K562 (cell line): ENCODE data around the gene ACACB. TPM values are rescaled to one million over a fixed set of nuclear protein-coding genes. Genes with fewer than 3 reads are reported as not detected.

Source experiments
- ATAC-seq: fragments of 200-7000 bp; cut with Tn5 transposase; 3 replicates; pipeline ENCODE4 v1.9.1; 2020; ENCODE audit warnings: moderate library complexity
- BruUV-seq: library from RNA; stranded (reverse); fragments of 400-500 nt; replicated peaks from 2 replicates; lab custom pipeline; 2021; lab: Mats Ljungman, UMichigan
- CTCF ChIA-PET: fragments of 300-600 bp; formaldehyde crosslinking; extraction: SDS; loops from one replicate; lab custom pipeline; 2021; ENCODE audit warnings: low intra/inter-chr PET ratio; lab: Yijun Ruan, JAX
- POLR2A ChIA-PET: fragments of 300-600, 350-650 bp; sonication (Branson Sonifier 250); formaldehyde crosslinking; extraction: SDS; loops from one replicate; lab custom pipeline; 2021; ENCODE audit warnings: antibody characterized with exemption, inconsistent platforms; lab: Yijun Ruan, JAX
- DNase-seq, 4 experiments: peaks; one replicate each; pipeline versions ENCODE4 v3.0.0 to v3.0.0-alpha.2; 2011 to 2018; ENCODE audit warnings: low spot score in 3 of 4, mixed read lengths in 3 of 4; ENCODE audit errors: extremely low read depth in 1 of 4
- FAIRE-seq: peaks from 2 replicates; lab custom pipeline; 2011; peaks lifted over from hg19 to GRCh38; lab: Jason Lieb, UNC
- H2AFZ ChIP-seq: 2 replicates; pipeline ENCODE4 v1.6.0; 2011; ENCODE audit warnings: low read depth, low read length, control low read depth, inconsistent platforms
- H3K27ac ChIP-seq: fragments of 200-600 bp; 3 replicates; pipeline ENCODE4 v1.8.0; 2011; ENCODE audit warnings: low read depth, mild to moderate bottlenecking, control low read depth, inconsistent platforms, low read length, moderate library complexity, mixed read lengths; ENCODE audit errors: extremely low read depth
- H3K27me3 ChIP-seq, 2 experiments: fragments of 300-600 bp in 1 of 2; 2 replicates in 1 of 2; 3 replicates in 1 of 2; pipeline versions ENCODE4 v1.6.0 to v1.8.0; 2011; ENCODE audit warnings: inconsistent platforms in 2 of 2, low read length in 2 of 2, mild to moderate bottlenecking in 1 of 2, mixed read lengths in 1 of 2, moderate library complexity in 1 of 2; ENCODE audit not compliant: control insufficient read depth in 2 of 2, insufficient read depth in 2 of 2
- H3K36me3 ChIP-seq: fragments of 300-600 bp; 3 replicates; pipeline ENCODE4 v1.8.0; 2011; ENCODE audit warnings: mild to moderate bottlenecking, low read length, inconsistent platforms; ENCODE audit not compliant: control insufficient read depth, insufficient read depth
- H3K4me1 ChIP-seq, 2 experiments: fragments of 200-600 bp in 1 of 2; replicated peaks in 1 of 2; 2 replicates in 1 of 2; 3 replicates in 1 of 2; pipeline versions ENCODE4 v1.5.1 to v1.8.0; 2011; ENCODE audit warnings: inconsistent platforms in 2 of 2, low read length in 2 of 2, mild to moderate bottlenecking in 1 of 2, mixed read lengths in 1 of 2, moderate library complexity in 1 of 2; ENCODE audit not compliant: control insufficient read depth in 2 of 2, insufficient read depth in 2 of 2
- H3K4me2 ChIP-seq: 2 replicates; pipeline ENCODE4 v1.6.1; 2011; ENCODE audit warnings: low read length, control low read depth, inconsistent platforms, mixed read lengths; ENCODE audit not compliant: insufficient read depth
- H3K4me3 ChIP-seq: fragments of 200-600 bp; sonication (generic), shearing (Covaris generic); 2 replicates; pipeline ENCODE4 v1.5.1; 2016; ENCODE audit warnings: control low read depth, inconsistent platforms
- H3K79me2 ChIP-seq: fragments of 200-600 bp; 3 replicates; pipeline ENCODE4 v1.8.0; 2011; ENCODE audit warnings: low read length, inconsistent platforms; ENCODE audit not compliant: control insufficient read depth, insufficient read depth
- H3K9ac ChIP-seq, 2 experiments: 2 replicates each; pipeline versions ENCODE4 v1.6.0 to v1.6.1; 2011; ENCODE audit warnings: low read depth in 2 of 2, low read length in 2 of 2, control low read depth in 1 of 2, inconsistent platforms in 1 of 2, mild to moderate bottlenecking in 1 of 2, mixed read lengths in 1 of 2; ENCODE audit not compliant: insufficient read depth in 1 of 2
- H3K9me1 ChIP-seq: one replicate; pipeline ENCODE4 v1.6.0; 2011; ENCODE audit warnings: inconsistent platforms, mild to moderate bottlenecking, low read length, moderate library complexity; ENCODE audit not compliant: control insufficient read depth, insufficient read depth
- H3K9me3 ChIP-seq: replicated peaks from 2 replicates; pipeline ENCODE4 v1.5.1; 2011; ENCODE audit warnings: low read depth, low read length, inconsistent platforms; ENCODE audit not compliant: control insufficient read depth, insufficient read depth
- H4K20me1 ChIP-seq: replicated peaks from 2 replicates; pipeline ENCODE4 v1.6.1; 2011; ENCODE audit warnings: low read length, inconsistent platforms, mixed read lengths; ENCODE audit not compliant: control insufficient read depth, insufficient read depth
- CBX8 ChIP-seq: fragments of 200-600 bp; sonication (generic); IDR thresholded peaks from 2 replicates; pipeline ENCODE4 v1.6.1; 2012; ENCODE audit warnings: borderline replicate concordance, mixed run types, low read depth, mild to moderate bottlenecking, moderate library complexity, mixed read lengths, low read length, control low read depth, inconsistent platforms; ENCODE audit not compliant: poor library complexity, severe bottlenecking; ENCODE audit errors: extremely low read depth
- CHCHD3 ChIP-seq: fragments of 250-450 bp; sonication (Bioruptor Pico); IDR thresholded peaks from 2 replicates; pipeline ENCODE4 v2.1.2; 2022; ENCODE audit warnings: mild to moderate bottlenecking
- HNRNPUL1 ChIP-seq: fragments of 200-400 bp; formaldehyde crosslinking; IDR thresholded peaks from 2 replicates; pipeline ENCODE4 v1.6.1; 2017; ENCODE audit warnings: low read length
- PHB2 ChIP-seq: fragments of 450-650 bp; IDR thresholded peaks from 2 replicates; pipeline ENCODE4 v1.6.1; 2017; ENCODE audit warnings: low read depth
- RFX1 ChIP-seq: fragments of 450-650 bp; IDR thresholded peaks from 2 replicates; pipeline ENCODE4 v1.6.1; 2016; ENCODE audit warnings: mild to moderate bottlenecking, moderate library complexity
- TCF3 ChIP-seq: sonication (generic); formaldehyde crosslinking; IDR thresholded peaks from 2 replicates; pipeline ENCODE4 v1.4.0; 2020; ENCODE audit warnings: mild to moderate bottlenecking, missing genetic modification reagents
- TFE3 ChIP-seq: fragments of 450-650 bp; formaldehyde crosslinking; IDR thresholded peaks from 2 replicates; pipeline ENCODE4 v1.4.0; 2020; ENCODE audit warnings: mild to moderate bottlenecking, mixed read lengths
- THRAP3 ChIP-seq: fragments of 450-650 bp; IDR thresholded peaks from 2 replicates; pipeline ENCODE4 v1.6.1; 2016; ENCODE audit warnings: mild to moderate bottlenecking, inconsistent platforms, borderline replicate concordance
- ZNF121 ChIP-seq: sonication (generic); formaldehyde crosslinking; conservative IDR thresholded peaks from 2 replicates; pipeline ENCODE4 v1.8.0; 2022; ENCODE audit warnings: missing genetic modification reagents
- ZNF263 ChIP-seq: sonication (generic); formaldehyde crosslinking; IDR thresholded peaks from 2 replicates; pipeline ENCODE4 v1.8.0; 2022; ENCODE audit warnings: mild to moderate bottlenecking, missing genetic modification reagents, borderline replicate concordance
- ZNF398 ChIP-seq: fragments of 250-450 bp; sonication (Bioruptor Pico); IDR thresholded peaks from 2 replicates; pipeline ENCODE4 v1.8.0; 2021; ENCODE audit warnings: moderate library complexity, mild to moderate bottlenecking, inconsistent platforms
- ZSCAN32 ChIP-seq: fragments of 450-650 bp; formaldehyde crosslinking; IDR thresholded peaks from 2 replicates; pipeline ENCODE4 v1.4.0; 2020; ENCODE audit warnings: mild to moderate bottlenecking, moderate library complexity
- WGBS: fragments of 100-300 bp; shearing (Covaris generic); methylation state at CpG from one replicate; pipeline ENCODE4 v1.1.6; 2016; ENCODE audit warnings: low coverage, mixed read lengths; ENCODE audit not compliant: insufficient coverage; ENCODE audit errors: missing lambda C conversion rate; 5-methylcytosine and 5-hydroxymethylcytosine counted together
- in situ Hi-C: fragments of 300-500 bp; cut with MboI; formaldehyde crosslinking; loops from 4 replicates; pipeline ENCODE4 v1.15.0; 2018; ENCODE audit warnings: inconsistent platforms, mixed read lengths
- intact Hi-C: fragments of 100-400 bp; cut with micrococcal nuclease; formaldehyde crosslinking; loops from 2 replicates; pipeline ENCODE4 v1.14.2; 2022
- polyA plus RNA-seq, 8 experiments: library from polyadenylated mRNA; depleted of rRNA in 4 of 8; stranded (reverse) in 5 of 8; unstranded in 3 of 8; fragments of >200 nt; fragmentation: Nextera tagmentation in 2 of 8; fragmentation: Illumina TruSeq in 1 of 8; extraction: Ambion mirVana in 2 of 8; extraction: Trizol in 1 of 8; gene quantifications; 2 replicates each; pipeline versions ENCODE4 v1.2.1 to v1.2.3, GENCODE V29; 2011 to 2014; ENCODE audit warnings: inconsistent platforms in 1 of 8, missing spikeins in 1 of 8
- total RNA-seq, 7 experiments: library from RNA; depleted of rRNA in 6 of 7; stranded (reverse); fragments of >200 nt in 6 of 7; fragmentation: Illumina TruSeq in 2 of 7; extraction: Trizol in 2 of 7; gene quantifications; 2 replicates each; pipeline versions ENCODE4 v1.2.1 to v1.2.3, GENCODE V29; 2011 to 2021; ENCODE audit warnings: low replicate concordance in 1 of 7

ACACB gene
- total and polyA plus RNA-seq, 9 of the 15 experiments (the other 6 are each of a cell fraction or from before 2014, with no cell fraction given): 0.10 to 2.5 (median 0.83) TPM

GRCh38 chr12:109291521-109292341, 175.3 kb downstream of the ACACB start:
- Histone ChIP-seq H3K4me1 (peaks cover 0 to 15% of the 10 kb centered on the region in 2 experiments; a peak in 2 of 5 replicates), H3K79me2 (no peaks in the 10 kb centered on the region), H3K9me1 (no peaks in the 10 kb centered on the region), H2AFZ (no peak overlapping the region), H3K4me3 (no peak overlapping the region), H4K20me1 (peaks cover 4% of the 10 kb centered on the region), H3K4me2 (no peak overlapping the region), H3K9me3 (no peaks in the 10 kb centered on the region), H3K9ac (no peak overlapping the region), H3K27ac (no peak overlapping the region), H3K36me3 (no peaks in the 10 kb centered on the region), H3K27me3 (peaks cover 8 to 66% of the 10 kb centered on the region in 2 experiments; a peak in 4 of 5 replicates)
- BruUV-seq: no TSS peak
- peak; percentile 50 for ATAC-seq
- ChIA-PET POLR2A (no interaction called here), CTCF (no interaction called here)
- DNase-seq: no peak
- 16% methylated on average over 28 of the region's 31 CpGs for WGBS
- no peak for FAIRE-seq
- TF ChIP-seq TFE3 (no peak), HNRNPUL1 (no peak), PHB2 (no peak), ZNF263 (peak; percentile 75), ZSCAN32 (CRISPR knock-in tag) (no peak), THRAP3 (no peak), CBX8 (no peak), ZNF398 (no peak), RFX1 (peak; percentile 38; the same call in 1 of the 2 replicates), TCF3 (CRISPR knock-in tag) (no peak), CHCHD3 (CRISPR knock-in tag) (no peak), ZNF121 (CRISPR knock-in tag) (no peak)
- in situ Hi-C loops: no loop called here
- intact Hi-C loops: no loop called here
